HepG2 (cell line): Measurements from ENCODE around the gene MRPS7. TPM values are rescaled to one million over a fixed set of nuclear protein-coding genes. Genes with fewer than 3 reads are reported as not detected.

ENCODE experiments used
- CHCHD3 ChIP-seq: sonication (generic); formaldehyde crosslinking; IDR thresholded peaks from 2 replicates; pipeline ENCODE4 v1.8.0; 2022; ENCODE audit warnings: mild to moderate bottlenecking, missing genetic modification reagents, moderate library complexity
- CHD4 ChIP-seq: fragments of 200-600 bp; sonication (generic); IDR thresholded peaks from 2 replicates; pipeline ENCODE4 v1.7.0; 2017; ENCODE audit warnings: mild to moderate bottlenecking, low read length, borderline replicate concordance
- FOXO1 ChIP-seq: sonication (generic); formaldehyde crosslinking; IDR thresholded peaks from 2 replicates; pipeline ENCODE4 v1.4.0; 2020; ENCODE audit warnings: missing genetic modification reagents
- GRHL1 ChIP-seq: sonication (generic); formaldehyde crosslinking; conservative IDR thresholded peaks from 2 replicates; pipeline ENCODE4 v1.8.0; 2022; ENCODE audit warnings: missing genetic modification reagents
- HIC2 ChIP-seq: sonication (generic); formaldehyde crosslinking; IDR thresholded peaks from 2 replicates; pipeline ENCODE4 v1.9.0; 2022; ENCODE audit warnings: low read depth, missing genetic modification reagents
- MIER2 ChIP-seq: IDR thresholded peaks from 2 replicates; pipeline ENCODE4 v1.6.1; 2016; ENCODE audit warnings: missing biosample characterization, missing genetic modification reagents
- SIX1 ChIP-seq: sonication (generic); formaldehyde crosslinking; IDR thresholded peaks from 2 replicates; pipeline ENCODE4 v1.4.0; 2020; ENCODE audit warnings: missing genetic modification reagents, borderline replicate concordance
- SMAD3 ChIP-seq: sonication (generic); formaldehyde crosslinking; IDR thresholded peaks from 2 replicates; pipeline ENCODE4 v1.4.0; 2020; ENCODE audit warnings: missing genetic modification reagents
- SP1 ChIP-seq, 2 experiments: fragments of 450-650 bp in 1 of 2; sonication (generic) in 1 of 2; formaldehyde crosslinking in 1 of 2; IDR thresholded peaks; 2 replicates each; pipeline versions ENCODE4 v1.4.0 to v1.6.1; 2016 to 2020; ENCODE audit warnings: missing genetic modification reagents in 1 of 2
- SP140L ChIP-seq: sonication (generic); formaldehyde crosslinking; IDR thresholded peaks from 2 replicates; pipeline ENCODE4 v1.4.0; 2020; ENCODE audit warnings: missing genetic modification reagents, borderline replicate concordance
- TFAP4 ChIP-seq: sonication (generic); IDR thresholded peaks from 2 replicates; pipeline ENCODE4 v1.6.1; 2016; ENCODE audit warnings: low read depth, borderline replicate concordance
- USF2 ChIP-seq, 2 experiments: sonication (generic) in 1 of 2; formaldehyde crosslinking in 1 of 2; IDR thresholded peaks; 2 replicates each; pipeline versions ENCODE4 v1.5.1 to v1.6.1; 2011 to 2020; ENCODE audit warnings: borderline replicate concordance in 1 of 2, low read depth in 1 of 2, low read length in 1 of 2, mild to moderate bottlenecking in 1 of 2, missing genetic modification reagents in 1 of 2, moderate library complexity in 1 of 2
- ZC3H13 ChIP-seq: sonication (generic); formaldehyde crosslinking; IDR thresholded peaks from 2 replicates; pipeline ENCODE4 v1.8.1; 2023; ENCODE audit warnings: mild to moderate bottlenecking, missing genetic modification reagents, moderate library complexity
- ZFP1 ChIP-seq: IDR thresholded peaks from 2 replicates; pipeline ENCODE4 v1.6.1; 2016
- ZNF121 ChIP-seq: sonication (generic); formaldehyde crosslinking; IDR thresholded peaks from 2 replicates; pipeline ENCODE4 v1.5.0; 2020; ENCODE audit warnings: mild to moderate bottlenecking, missing genetic modification reagents
- ZNF317 ChIP-seq: sonication (generic); formaldehyde crosslinking; IDR thresholded peaks from 2 replicates; pipeline ENCODE4 v1.5.0; 2020; ENCODE audit warnings: mild to moderate bottlenecking, missing genetic modification reagents
- ZNF558 ChIP-seq: sonication (generic); formaldehyde crosslinking; IDR thresholded peaks from 2 replicates; pipeline ENCODE4 v1.9.0; 2022; ENCODE audit warnings: mild to moderate bottlenecking, missing genetic modification reagents, borderline replicate concordance
- ZNF674 ChIP-seq: sonication (generic); formaldehyde crosslinking; IDR thresholded peaks from 2 replicates; pipeline ENCODE4 v1.5.0; 2020; ENCODE audit warnings: low read depth, mild to moderate bottlenecking, missing genetic modification reagents
- ZNF691 ChIP-seq: sonication (generic); formaldehyde crosslinking; IDR thresholded peaks from 2 replicates; pipeline ENCODE4 v1.4.0; 2020; ENCODE audit warnings: missing genetic modification reagents, low read depth, mild to moderate bottlenecking, borderline replicate concordance
- ZNF776 ChIP-seq: sonication (generic); formaldehyde crosslinking; IDR thresholded peaks from 2 replicates; pipeline ENCODE4 v1.4.0; 2020; ENCODE audit warnings: mild to moderate bottlenecking, missing genetic modification reagents
- polyA plus RNA-seq, 8 experiments: library from polyadenylated mRNA; depleted of rRNA in 3 of 8; stranded (reverse) in 7 of 8; unstranded in 1 of 8; fragments of >200 nt; fragmentation: Illumina TruSeq in 4 of 8; extraction: Trizol in 4 of 8; gene quantifications; 2 replicates each; pipeline versions ENCODE4 v1.2.1 to v1.2.3, GENCODE V29; 2011 to 2016; ENCODE audit warnings: low read depth in 4 of 8, missing spikeins in 1 of 8, mixed read lengths in 1 of 8; ENCODE audit not compliant: insufficient read depth in 1 of 8
- total RNA-seq, 5 experiments: library from RNA; depleted of rRNA; stranded (reverse); fragments of >200 nt; fragmentation: Illumina TruSeq; extraction: Trizol; gene quantifications; 2 replicates each; pipeline ENCODE4 v1.2.3, GENCODE V29; 2016; ENCODE audit warnings: low read depth in 1 of 5

Gene MRPS7
- total and polyA plus RNA-seq, 2 of the 13 experiments (the other 11 are each of a cell fraction or from before 2014, with no cell fraction given), result 97.0 to 162 TPM

- TF ChIP-seq ZNF776 (CRISPR knock-in tag), result no peak
- TF ChIP-seq SIX1 (CRISPR knock-in tag), result peak; percentile 61; the same call in 1 of the 2 replicates
- TF ChIP-seq ZNF558 (CRISPR knock-in tag), result 0 out of 2 replicates have a peak, but pooled peaks have one; percentile 37
- TF ChIP-seq ZC3H13 (CRISPR knock-in tag), result no peak
- no peak for TF ChIP-seq SP1 (IDR thresholded peaks at IDR 0.05)
- 0 out of 2 replicates have a peak, but pooled peaks have one; percentile 37 for TF ChIP-seq SP1 (CRISPR knock-in tag; IDR thresholded peaks at IDR 0.05)
- TF ChIP-seq MIER2, result peak; percentile 79
- peak; percentile 76; the same call in 1 of the 2 replicates for TF ChIP-seq TFAP4
- no peak for TF ChIP-seq GRHL1 (CRISPR knock-in tag)
- peak; percentile 96 for TF ChIP-seq FOXO1 (CRISPR knock-in tag)
- TF ChIP-seq ZNF691 (CRISPR knock-in tag), result peak; percentile 38; the same call in 1 of the 2 replicates
- peak; percentile 60; the same call in 1 of the 2 replicates for TF ChIP-seq HIC2 (CRISPR knock-in tag)
- peak; percentile 65; the same call in 1 of the 2 replicates for TF ChIP-seq SMAD3 (CRISPR knock-in tag)
- TF ChIP-seq ZNF674 (CRISPR knock-in tag), result no peak
- no peak for TF ChIP-seq ZNF317 (CRISPR knock-in tag)
- TF ChIP-seq ZFP1 (CRISPR knock-in tag), result peak; percentile 57
- TF ChIP-seq SP140L (CRISPR knock-in tag), result peak; percentile 70; the same call in 1 of the 2 replicates
- 0 out of 2 replicates have a peak, but pooled peaks have one; percentile 9 for TF ChIP-seq CHD4
- no peak for TF ChIP-seq USF2 (IDR thresholded peaks at IDR 0.05; ENCODE audit: low read depth, low read length)
- 0 out of 2 replicates have a peak, but pooled peaks have one; percentile 34 for TF ChIP-seq USF2 (CRISPR knock-in tag; IDR thresholded peaks at IDR 0.05; ENCODE audit: borderline replicate concordance)
- TF ChIP-seq ZNF121 (CRISPR knock-in tag), result peak; percentile 88
- TF ChIP-seq CHCHD3 (CRISPR knock-in tag), result no peak
Observed at GRCh38 chr17:75295201-75296158, 33.8 kb downstream of the MRPS7 start (continued).
